Measurements from ENCODE around the gene VEZT. TPM values are rescaled to one million over a fixed set of nuclear protein-coding genes. Genes with fewer than 3 reads are reported as not detected.
"Not testable (repeated sequence)": the region's sequence is repeated elsewhere in the genome, so short reads cannot be mapped to it uniquely, and the experiment has no call there.

The VEZT gene
- total RNA-seq, 1 donor from 2014 or later = 79.1 TPM

DNA sequence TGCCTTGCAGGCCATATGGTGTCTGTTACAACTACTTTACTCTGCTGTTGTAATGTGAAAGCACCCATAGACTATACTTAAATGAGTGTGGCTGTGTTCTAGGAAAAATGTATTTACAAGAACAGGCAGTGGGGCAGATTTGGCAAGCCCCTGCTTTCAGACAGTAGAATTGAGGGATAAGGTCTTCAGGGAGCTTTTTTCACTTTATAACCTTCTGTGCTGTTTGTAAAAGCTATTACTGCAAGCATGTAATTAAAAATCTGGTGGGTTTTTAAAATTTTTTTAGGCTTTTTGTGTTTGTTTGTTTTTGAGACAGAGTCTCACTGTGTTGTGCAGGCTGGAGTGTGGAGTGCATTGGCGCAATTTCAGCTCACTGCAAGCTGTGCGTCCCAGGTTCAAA lies 73.9 kb downstream of the VEZT start:
- Mint-ChIP-seq H3K4me3 (no peak overlapping the region), H3K9me3 (no peaks in the 10 kb centered on the region), H3K36me3 (ENCODE audit: low read depth) (peaks cover 9% of the 10 kb centered on the region), H3K27ac (ENCODE audit: unreplicated experiment) (no peak overlapping the region), H3K27me3 (ENCODE audit: low read depth) (no peaks in the 10 kb centered on the region), H3K4me1 (no peaks in the 10 kb centered on the region)
- TF ChIP-seq, protein P1, sequence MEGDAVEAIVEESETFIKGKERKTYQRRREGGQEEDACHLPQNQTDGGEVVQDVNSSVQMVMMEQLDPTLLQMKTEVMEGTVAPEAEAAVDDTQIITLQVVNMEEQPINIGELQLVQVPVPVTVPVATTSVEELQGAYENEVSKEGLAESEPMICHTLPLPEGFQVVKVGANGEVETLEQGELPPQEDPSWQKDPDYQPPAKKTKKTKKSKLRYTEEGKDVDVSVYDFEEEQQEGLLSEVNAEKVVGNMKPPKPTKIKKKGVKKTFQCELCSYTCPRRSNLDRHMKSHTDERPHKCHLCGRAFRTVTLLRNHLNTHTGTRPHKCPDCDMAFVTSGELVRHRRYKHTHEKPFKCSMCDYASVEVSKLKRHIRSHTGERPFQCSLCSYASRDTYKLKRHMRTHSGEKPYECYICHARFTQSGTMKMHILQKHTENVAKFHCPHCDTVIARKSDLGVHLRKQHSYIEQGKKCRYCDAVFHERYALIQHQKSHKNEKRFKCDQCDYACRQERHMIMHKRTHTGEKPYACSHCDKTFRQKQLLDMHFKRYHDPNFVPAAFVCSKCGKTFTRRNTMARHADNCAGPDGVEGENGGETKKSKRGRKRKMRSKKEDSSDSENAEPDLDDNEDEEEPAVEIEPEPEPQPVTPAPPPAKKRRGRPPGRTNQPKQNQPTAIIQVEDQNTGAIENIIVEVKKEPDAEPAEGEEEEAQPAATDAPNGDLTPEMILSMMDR (conservative IDR thresholded peaks at IDR 0.05) = no peak
- DNase-seq (ENCODE audit: low read depth, low spot score) = no peak

DNA sequence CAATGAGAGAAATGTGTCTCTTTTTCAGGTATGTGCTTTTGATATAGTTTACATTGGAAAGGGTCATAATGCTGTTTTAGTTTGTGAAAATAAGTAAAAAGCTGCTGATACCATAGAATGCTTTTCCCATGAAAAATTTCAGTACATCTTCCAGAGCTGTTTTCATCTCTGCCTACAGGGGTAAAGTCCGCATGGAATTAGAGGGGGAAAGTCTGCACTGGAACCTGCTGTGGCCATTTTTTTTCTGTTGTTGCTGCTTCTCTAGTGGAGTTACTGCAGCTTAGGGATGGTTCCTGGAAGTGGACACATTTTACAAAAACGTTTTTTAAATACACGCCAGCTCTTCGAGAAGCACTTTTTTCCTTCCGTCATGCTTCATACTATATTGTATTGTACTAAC lies 81.3 kb downstream of the VEZT start:
- TF ChIP-seq, protein P1 (conservative IDR thresholded peaks at IDR 0.05) = no peak
- Mint-ChIP-seq H3K4me3 (no peak overlapping the region), H3K27me3 (ENCODE audit: low read depth) (no peaks in the 10 kb centered on the region), H3K4me1 (no peaks in the 10 kb centered on the region), H3K27ac (ENCODE audit: unreplicated experiment) (no peak overlapping the region), H3K9me3 (no peaks in the 10 kb centered on the region), H3K36me3 (ENCODE audit: low read depth) (peaks cover 12% of the 10 kb centered on the region)
- DNase-seq (ENCODE audit: low read depth, low spot score) = no peak

DNA sequence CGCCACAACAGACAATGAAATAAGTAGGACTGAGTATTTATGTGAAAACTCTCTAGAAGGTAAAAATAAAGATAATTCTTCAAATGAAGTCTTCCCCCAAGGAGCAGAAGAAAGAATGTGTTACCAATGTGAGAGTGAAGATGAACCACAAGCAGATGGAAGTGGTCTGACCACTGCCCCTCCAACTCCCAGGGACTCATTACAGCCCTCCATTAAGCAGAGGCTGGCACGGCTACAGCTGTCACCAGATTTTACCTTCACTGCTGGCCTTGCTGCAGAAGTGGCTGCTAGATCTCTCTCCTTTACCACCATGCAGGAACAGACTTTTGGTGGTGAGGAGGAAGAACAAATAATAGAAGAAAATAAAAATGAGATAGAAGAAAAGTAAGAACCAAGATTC lies 82.7 kb downstream of the VEZT start:
- Mint-ChIP-seq H3K36me3 (ENCODE audit: low read depth) (peaks cover 14% of the 10 kb centered on the region), H3K27me3 (ENCODE audit: low read depth) (no peaks in the 10 kb centered on the region), H3K9me3 (no peaks in the 10 kb centered on the region), H3K4me1 (no peaks in the 10 kb centered on the region), H3K27ac (ENCODE audit: unreplicated experiment) (no peak overlapping the region), H3K4me3 (no peak overlapping the region)
- no peak for DNase-seq (ENCODE audit: low read depth, low spot score)
- TF ChIP-seq, protein P1 (conservative IDR thresholded peaks at IDR 0.05) = no peak

DNA sequence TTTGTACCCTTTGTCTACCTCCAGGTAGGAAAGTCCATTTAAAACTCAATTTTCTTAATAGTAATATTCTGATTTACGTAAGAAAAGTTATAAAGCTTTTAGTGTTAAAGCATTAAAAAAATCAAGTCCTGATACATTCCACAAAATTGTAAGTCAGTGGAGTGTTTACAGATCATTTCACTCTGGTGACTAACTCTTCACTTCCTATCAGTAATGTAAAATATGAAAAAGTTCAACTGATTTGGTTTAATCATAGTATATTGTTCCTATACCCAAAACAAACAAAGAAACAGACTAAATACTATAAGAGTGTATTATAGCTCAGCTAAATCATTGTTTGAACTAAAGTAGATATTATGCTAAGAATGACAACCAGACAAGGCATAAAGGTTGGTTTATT lies 85.9 kb downstream of the VEZT start:
- TF ChIP-seq, protein P1 (conservative IDR thresholded peaks at IDR 0.05) = no peak
- no peak for DNase-seq (ENCODE audit: low read depth, low spot score)
- peaks cover 12% of the 10 kb centered on the region for H3K36me3 Mint-ChIP-seq (ENCODE audit: low read depth)
- no peaks in the 10 kb centered on the region for H3K27me3 Mint-ChIP-seq (ENCODE audit: low read depth)
- H3K4me1 Mint-ChIP-seq = no peaks in the 10 kb centered on the region
- no peak overlapping the region for H3K27ac Mint-ChIP-seq (ENCODE audit: unreplicated experiment)
- H3K4me3 Mint-ChIP-seq = no peak overlapping the region
- H3K9me3 Mint-ChIP-seq = no peaks in the 10 kb centered on the region

DNA sequence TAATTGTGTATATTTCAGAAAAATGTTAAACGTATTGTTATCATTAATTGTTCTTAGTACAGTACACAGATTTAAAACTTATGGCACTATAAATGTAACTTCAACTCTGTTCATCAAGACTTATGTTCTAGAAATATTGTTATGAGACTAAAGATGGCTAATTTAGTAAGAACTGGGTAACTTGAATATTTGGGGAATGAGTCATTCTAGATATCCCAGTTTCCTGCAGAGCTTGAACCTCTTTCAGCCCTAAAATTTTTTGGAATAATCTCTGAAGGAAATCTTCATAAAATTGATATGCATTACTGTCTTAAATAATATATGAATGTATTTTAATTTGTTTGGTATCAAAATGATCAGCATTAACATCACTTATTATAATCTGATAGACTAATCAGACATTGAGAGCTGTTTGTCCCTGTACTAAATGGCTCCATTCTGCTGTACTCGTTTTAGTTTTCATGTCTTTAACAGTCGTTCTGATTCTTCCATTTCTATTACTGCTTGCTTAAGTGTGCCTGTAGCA lies 87.1 kb downstream of the VEZT start:
- TF ChIP-seq, protein P1 (conservative IDR thresholded peaks at IDR 0.05) = no peak
- Mint-ChIP-seq H3K4me3 (no peak overlapping the region), H3K9me3 (no peaks in the 10 kb centered on the region), H3K36me3 (ENCODE audit: low read depth) (peaks cover 13% of the 10 kb centered on the region), H3K27me3 (ENCODE audit: low read depth) (no peaks in the 10 kb centered on the region), H3K4me1 (no peaks in the 10 kb centered on the region), H3K27ac (ENCODE audit: unreplicated experiment) (no peak overlapping the region)
- DNase-seq (ENCODE audit: low read depth, low spot score) = no peak

DNA sequence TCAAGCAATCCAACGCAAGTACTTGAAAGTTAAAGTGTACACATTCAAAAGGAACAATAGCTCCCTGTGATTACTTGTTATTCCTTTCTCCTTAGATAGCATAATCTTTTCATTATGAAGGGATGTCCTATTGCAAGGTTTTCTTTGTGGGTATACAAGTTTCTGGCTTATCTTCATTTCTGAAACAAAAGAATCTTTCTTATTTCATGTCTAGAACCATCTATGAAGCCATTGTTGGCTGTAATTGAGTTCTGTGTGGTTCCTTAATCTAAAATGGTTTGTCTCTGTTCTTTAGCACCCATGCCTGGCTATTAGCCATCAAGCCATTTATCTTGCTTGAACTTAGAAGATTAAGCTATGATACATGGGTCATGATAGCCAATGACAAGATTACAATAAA lies 95.0 kb downstream of the VEZT start:
- H3K4me1 Mint-ChIP-seq = peaks cover 7% of the 10 kb centered on the region

DNA sequence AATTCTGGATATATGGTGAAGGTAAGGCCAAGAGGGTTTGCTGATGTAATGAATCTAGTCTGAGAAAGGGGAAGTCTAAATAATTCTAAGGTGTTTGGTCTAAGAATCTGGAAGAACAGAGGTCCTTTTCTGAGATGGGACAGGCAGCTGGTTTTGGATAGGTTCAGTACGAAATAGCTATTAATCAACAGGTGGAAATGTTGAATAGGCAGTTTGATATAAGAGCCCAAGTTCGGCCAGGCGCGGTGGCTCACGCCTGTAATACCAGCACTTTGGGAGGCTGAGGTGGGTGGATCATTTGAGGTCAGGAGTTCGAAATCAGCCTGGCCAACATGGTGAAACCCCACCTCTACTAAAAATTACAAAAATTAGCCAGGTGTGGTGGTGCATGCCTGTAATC lies 97.1 kb downstream of the VEZT start:
- not testable (repeated sequence) for H3K9me3 Mint-ChIP-seq; H3K4me3 Mint-ChIP-seq; DNase-seq (ENCODE audit: low read depth, low spot score); H3K36me3 Mint-ChIP-seq (ENCODE audit: low read depth); H3K4me1 Mint-ChIP-seq; H3K27ac Mint-ChIP-seq (ENCODE audit: unreplicated experiment); H3K27me3 Mint-ChIP-seq (ENCODE audit: low read depth)

More for the DNA sequence above, 95.0 kb downstream of the VEZT start:
- TF ChIP-seq, protein P1 (conservative IDR thresholded peaks at IDR 0.05) = no peak
- H3K4me3 Mint-ChIP-seq = no peak overlapping the region
- no peak for DNase-seq (ENCODE audit: low read depth, low spot score)
- H3K36me3 Mint-ChIP-seq (ENCODE audit: low read depth) = peaks cover 6% of the 10 kb centered on the region
- peaks cover 4% of the 10 kb centered on the region for H3K27me3 Mint-ChIP-seq (ENCODE audit: low read depth)
- H3K9me3 Mint-ChIP-seq = no peaks in the 10 kb centered on the region
- no peak overlapping the region for H3K27ac Mint-ChIP-seq (ENCODE audit: unreplicated experiment)

Measured in neural crest cell (in vitro differentiated cells).